ENCODE measurements around the gene BCAR3.

GRCh38 chr1:93537396-93537795 is 144.2 kb downstream of the BCAR3 start:
- no peak for TF ChIP-seq EZH2 (IDR thresholded peaks at IDR 0.05)
- no peak for TF ChIP-seq CTCF (IDR thresholded peaks at IDR 0.05)
- TF ChIP-seq EZH2phosphoT487 (IDR thresholded peaks at IDR 0.05): no peak
